Adipocyte (in vitro differentiated cells): ENCODE results near the gene ATP7A.

Experiments used
- DNase-seq: peaks from one replicate; pipeline ENCODE4 v3.0.0-alpha.2; 2015; ENCODE audit warnings: low read depth
- H3K27me3 ChIP-seq: replicated peaks from 2 replicates; pipeline ENCODE4 v1.7.0; 2013; ENCODE audit warnings: mild to moderate bottlenecking, low read length, moderate library complexity; ENCODE audit not compliant: control insufficient read depth, insufficient read depth
- H3K36me3 ChIP-seq: 2 replicates; pipeline ENCODE4 v1.7.0; 2013; ENCODE audit warnings: low read length, mild to moderate bottlenecking, moderate library complexity; ENCODE audit not compliant: control insufficient read depth, insufficient read depth, severe bottlenecking
- H3K4me1 ChIP-seq: 2 replicates; pipeline ENCODE4 v1.7.0; 2013; ENCODE audit warnings: mild to moderate bottlenecking, low read length, moderate library complexity; ENCODE audit not compliant: control insufficient read depth, insufficient read depth
- H3K4me3 ChIP-seq: 2 replicates; pipeline ENCODE4 v1.7.0; 2013; ENCODE audit warnings: mild to moderate bottlenecking, low read length, moderate library complexity
- H3K9ac ChIP-seq: 2 replicates; pipeline ENCODE4 v1.7.0; 2013; ENCODE audit warnings: mild to moderate bottlenecking, low read length, moderate library complexity
- H3K9me3 ChIP-seq: 2 replicates; pipeline ENCODE4 v1.7.0; 2013; ENCODE audit warnings: mild to moderate bottlenecking, low read length, moderate library complexity; ENCODE audit not compliant: control insufficient read depth

Gene ATP7A

DNA sequence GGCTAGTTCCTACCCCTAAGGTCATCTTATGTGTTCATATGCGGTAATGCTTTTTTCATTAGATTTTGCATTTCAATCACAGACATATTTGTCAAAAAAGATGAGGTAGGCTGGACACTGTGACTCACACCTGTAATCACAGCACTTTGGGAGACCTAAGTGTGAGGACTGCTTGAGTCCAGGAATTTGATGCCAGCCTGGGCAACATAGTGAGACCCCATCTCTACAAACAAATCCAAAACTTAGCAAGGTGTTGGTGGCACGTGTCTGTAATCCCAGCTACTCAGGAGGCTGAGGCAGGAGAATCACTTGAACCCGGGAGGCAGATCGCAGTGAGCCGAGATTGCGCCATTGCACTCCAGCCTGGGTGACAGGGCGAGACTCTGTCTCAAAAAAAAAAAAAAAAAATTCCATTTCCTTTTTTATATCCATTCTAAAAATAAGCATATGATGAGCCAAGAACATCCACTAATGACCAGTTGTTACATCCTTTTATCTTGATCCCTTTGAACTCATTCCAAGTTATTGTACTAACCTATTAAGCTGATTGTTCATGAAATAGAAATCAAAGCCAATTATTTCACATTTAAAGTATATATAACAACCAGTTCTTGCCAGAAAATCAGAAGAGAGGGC, 35.5 kb downstream of the ATP7A start:
- DNase-seq: no peak
- Histone ChIP-seq H3K36me3 (no peaks in the 10 kb centered on the region), H3K4me3 (no peak overlapping the region), H3K4me1 (no peaks in the 10 kb centered on the region), H3K27me3 (no peaks in the 10 kb centered on the region), H3K9me3 (no peaks in the 10 kb centered on the region), H3K9ac (no peak overlapping the region)

DNA sequence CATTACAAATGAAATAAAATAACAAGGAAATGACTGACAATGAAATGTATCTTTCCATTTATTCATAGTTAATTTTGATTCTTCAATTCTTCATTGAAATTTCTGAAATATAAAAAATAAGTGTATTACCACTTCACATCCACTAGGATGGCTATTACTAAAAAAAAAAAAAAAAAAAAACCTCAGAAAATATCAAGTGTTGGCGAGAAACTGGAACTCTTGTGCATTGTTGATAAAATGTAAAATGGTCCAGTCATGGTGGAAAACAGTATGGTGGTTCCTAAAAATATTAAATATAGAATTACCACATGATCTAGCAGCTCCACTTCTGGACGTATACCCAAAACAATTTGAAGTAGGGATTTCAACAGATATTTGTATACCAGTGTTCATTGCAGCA, 36.1 kb downstream of the ATP7A start:
- no peaks in the 10 kb centered on the region for H3K9me3 ChIP-seq
- no peaks in the 10 kb centered on the region for H3K27me3 ChIP-seq
- DNase-seq: no peak
- no peaks in the 10 kb centered on the region for H3K4me1 ChIP-seq
- no peaks in the 10 kb centered on the region for H3K36me3 ChIP-seq
- no peak overlapping the region for H3K4me3 ChIP-seq
- no peak overlapping the region for H3K9ac ChIP-seq

DNA sequence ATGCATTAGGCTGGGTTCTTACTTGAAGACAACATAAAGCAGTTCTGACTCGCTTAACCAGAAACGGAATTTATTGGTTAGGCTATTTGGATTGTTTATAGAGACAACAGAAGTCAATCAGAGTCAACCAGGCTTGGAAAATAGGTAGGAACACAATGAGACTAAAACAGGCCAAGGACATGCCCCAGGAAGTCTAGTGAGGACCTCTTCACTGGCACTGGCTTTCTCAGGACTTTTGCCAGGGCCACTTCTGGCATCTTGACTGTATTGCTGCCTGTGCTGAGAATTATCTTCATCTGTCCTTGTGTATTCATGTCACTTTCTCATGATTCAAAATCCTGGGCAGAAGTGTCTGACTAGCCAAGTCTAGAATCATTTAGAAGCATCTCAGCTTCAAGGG, 39.3 kb downstream of the ATP7A start:
- no peak for DNase-seq
- H3K4me1 ChIP-seq: no peaks in the 10 kb centered on the region
- no peaks in the 10 kb centered on the region for H3K27me3 ChIP-seq
- no peak overlapping the region for H3K4me3 ChIP-seq
- no peak overlapping the region for H3K9ac ChIP-seq
- H3K36me3 ChIP-seq: no peaks in the 10 kb centered on the region
- no peaks in the 10 kb centered on the region for H3K9me3 ChIP-seq

DNA sequence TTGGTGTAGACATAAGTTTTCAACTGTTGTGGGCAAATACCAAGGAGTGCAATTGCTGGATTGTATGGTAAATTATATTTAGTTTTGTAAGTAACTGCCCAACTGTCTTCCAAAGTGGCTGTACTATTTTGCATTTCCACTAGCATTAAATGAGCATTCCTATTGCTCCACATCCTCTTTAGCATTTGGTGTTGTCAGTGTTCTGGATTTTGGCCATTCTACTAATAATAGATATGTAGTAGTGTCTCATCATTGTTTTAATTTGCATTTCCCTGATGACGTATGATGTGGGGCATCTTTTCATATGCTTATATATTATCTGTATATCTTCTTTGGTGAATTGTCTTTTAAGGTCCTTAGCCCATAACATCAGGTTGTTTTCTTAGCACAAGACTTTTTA, 41.7 kb downstream of the ATP7A start:
- no peak for DNase-seq
- H3K36me3 ChIP-seq: no peaks in the 10 kb centered on the region

DNA sequence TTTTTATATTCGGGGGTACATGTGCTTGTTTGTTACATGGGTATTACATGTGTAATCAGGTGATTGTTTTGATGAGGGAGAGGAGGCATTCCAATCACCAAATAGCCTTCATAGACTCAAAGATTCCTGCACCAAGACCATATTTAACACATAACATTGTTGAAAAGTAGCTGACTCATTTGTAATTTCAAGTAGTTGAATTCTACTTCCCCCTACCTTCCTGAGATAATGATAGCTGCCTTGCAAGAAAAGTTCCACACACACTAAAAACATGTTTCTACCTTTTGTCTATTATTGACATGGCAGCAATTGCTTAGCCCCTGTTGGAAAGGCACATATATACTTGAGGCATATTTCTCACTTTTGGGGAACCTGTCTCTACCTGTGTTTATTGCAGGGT, 42.8 kb downstream of the ATP7A start:
- no peaks in the 10 kb centered on the region for H3K27me3 ChIP-seq
- no peak overlapping the region for H3K4me3 ChIP-seq
- no peak overlapping the region for H3K9ac ChIP-seq
- H3K36me3 ChIP-seq: no peaks in the 10 kb centered on the region
- no peaks in the 10 kb centered on the region for H3K4me1 ChIP-seq
- no peak for DNase-seq
- no peaks in the 10 kb centered on the region for H3K9me3 ChIP-seq

More for the DNA sequence above, 41.7 kb downstream of the ATP7A start:
- Histone ChIP-seq H3K9ac (no peak overlapping the region), H3K27me3 (no peaks in the 10 kb centered on the region), H3K4me1 (no peaks in the 10 kb centered on the region), H3K9me3 (no peaks in the 10 kb centered on the region), H3K4me3 (no peak overlapping the region)

- no peaks in the 10 kb centered on the region for H3K4me1 ChIP-seq
These were observed 43.2 kb downstream of the ATP7A start for GRCh38 chrX:77953708-77954107.

GRCh38 chrX:77960567-77960966, 50.1 kb downstream of the ATP7A start:
- H3K9ac ChIP-seq: no peak overlapping the region
- H3K36me3 ChIP-seq: no peaks in the 10 kb centered on the region
- no peaks in the 10 kb centered on the region for H3K27me3 ChIP-seq
- no peak for DNase-seq
- no peaks in the 10 kb centered on the region for H3K4me1 ChIP-seq
- no peak overlapping the region for H3K4me3 ChIP-seq
- H3K9me3 ChIP-seq: no peaks in the 10 kb centered on the region

More at GRCh38 chrX:77953708-77954107, 43.2 kb downstream of the ATP7A start:
- Histone ChIP-seq H3K36me3 (no peaks in the 10 kb centered on the region), H3K27me3 (no peaks in the 10 kb centered on the region), H3K9ac (no peak overlapping the region), H3K4me3 (no peak overlapping the region), H3K9me3 (no peaks in the 10 kb centered on the region)
- peak; percentile 5 for DNase-seq

DNA sequence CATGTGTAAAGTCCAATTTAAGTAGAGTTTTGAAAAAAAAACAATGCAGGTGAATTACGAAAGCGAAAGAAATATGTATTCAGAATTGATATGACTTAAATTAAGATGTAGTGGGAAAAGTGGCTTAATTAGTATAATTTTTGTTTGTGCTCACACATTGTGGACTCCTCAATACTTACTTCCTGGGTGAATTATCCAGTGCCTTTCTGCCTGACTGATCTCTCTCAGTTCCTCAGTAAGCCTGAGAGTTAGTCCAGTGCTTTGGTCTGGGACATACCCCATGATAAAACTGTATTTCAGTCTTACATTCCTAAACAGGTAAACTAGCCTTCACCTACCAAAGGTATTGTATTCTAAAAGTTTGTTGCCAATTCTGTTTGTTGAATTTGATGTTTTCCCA, 50.6 kb downstream of the ATP7A start:
- Histone ChIP-seq H3K27me3 (no peaks in the 10 kb centered on the region), H3K4me1 (no peaks in the 10 kb centered on the region), H3K36me3 (no peaks in the 10 kb centered on the region), H3K4me3 (no peak overlapping the region), H3K9ac (no peak overlapping the region), H3K9me3 (no peaks in the 10 kb centered on the region)
- DNase-seq: no peak

DNA sequence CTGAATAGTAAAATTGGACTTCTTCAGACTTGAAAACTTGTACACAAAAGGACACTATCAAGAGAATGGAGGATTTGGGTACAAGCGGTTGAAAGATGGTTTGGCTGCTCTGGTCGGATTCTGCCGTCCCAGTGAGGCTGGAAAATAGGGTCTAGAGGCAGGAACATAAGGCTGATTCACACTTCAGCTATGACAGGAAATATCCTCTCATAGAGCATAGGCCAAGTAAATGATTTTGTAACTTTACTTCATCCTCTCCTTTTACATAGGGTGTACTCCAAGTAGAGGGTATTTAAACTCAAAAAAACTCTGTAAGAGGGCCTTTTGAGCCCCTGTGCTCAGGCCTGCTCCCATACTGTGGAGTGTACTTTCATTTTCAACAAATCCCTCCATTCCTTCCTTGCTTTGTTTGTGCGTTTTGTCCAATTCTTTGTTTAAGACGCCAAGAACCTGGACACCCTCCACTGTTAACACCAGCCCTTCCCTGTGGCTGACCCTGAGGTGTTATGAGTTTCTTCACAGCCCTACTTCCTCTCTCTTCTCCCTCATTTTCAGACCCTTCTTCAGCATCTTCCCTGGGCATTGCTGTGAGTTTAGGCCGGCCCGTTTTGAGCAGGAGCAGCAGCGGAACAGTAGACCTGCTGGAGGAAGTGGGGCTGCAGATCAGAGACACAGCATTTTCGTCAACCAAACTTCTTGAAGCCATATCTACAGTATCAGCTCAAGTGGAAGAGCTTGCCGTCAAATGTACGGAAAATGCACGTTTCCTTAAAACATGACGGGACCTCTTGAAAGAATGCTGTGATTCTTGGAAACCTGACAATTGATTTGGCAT, 51.8 kb downstream of the ATP7A start:
- DNase-seq: no peak
- Histone ChIP-seq H3K36me3 (no peaks in the 10 kb centered on the region), H3K4me3 (no peak overlapping the region), H3K9me3 (no peaks in the 10 kb centered on the region), H3K27me3 (no peaks in the 10 kb centered on the region), H3K4me1 (no peaks in the 10 kb centered on the region), H3K9ac (no peak overlapping the region)

DNA sequence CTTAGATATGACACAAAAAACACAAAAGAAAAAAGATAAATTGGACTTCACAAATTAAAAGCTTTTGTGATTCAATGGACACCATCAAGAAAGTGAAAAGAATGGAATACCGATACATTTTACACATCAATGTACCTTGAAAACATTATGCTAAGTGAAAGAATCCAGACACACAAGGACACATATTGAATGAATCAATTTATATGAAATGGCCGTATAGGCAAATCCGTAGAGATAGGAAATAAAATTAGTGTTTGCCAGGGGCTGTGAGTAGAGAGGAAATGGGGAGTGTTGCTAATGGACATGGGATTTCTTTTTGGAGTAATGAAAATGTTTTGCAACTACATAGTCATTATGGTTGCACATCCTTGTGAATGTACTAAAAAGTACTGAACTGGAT, 55.9 kb downstream of the ATP7A start:
- H3K9ac ChIP-seq: no peak overlapping the region
- H3K27me3 ChIP-seq: no peaks in the 10 kb centered on the region
- no peaks in the 10 kb centered on the region for H3K4me1 ChIP-seq
- no peak overlapping the region for H3K4me3 ChIP-seq
- no peak for DNase-seq
- no peaks in the 10 kb centered on the region for H3K9me3 ChIP-seq
- H3K36me3 ChIP-seq: no peaks in the 10 kb centered on the region

- no peak for DNase-seq
- Histone ChIP-seq H3K9ac (no peak overlapping the region), H3K9me3 (no peaks in the 10 kb centered on the region), H3K36me3 (no peaks in the 10 kb centered on the region), H3K4me3 (no peak overlapping the region), H3K4me1 (no peaks in the 10 kb centered on the region), H3K27me3 (no peaks in the 10 kb centered on the region)
These were observed 57.1 kb downstream of the ATP7A start for GRCh38 chrX:77967631-77968030.
